NB4 (cell line): ENCODE results near the gene MNAT1.

ENCODE experiments used
- DNase-seq: peaks from one replicate; pipeline ENCODE4 v3.0.0; 2010; ENCODE audit warnings: low read depth
- H3K4me3 ChIP-seq: one replicate; pipeline ENCODE4 v1.5.1; 2011; ENCODE audit warnings: mild to moderate bottlenecking, low read depth, low read length, moderate library complexity
- CTCF ChIP-seq: IDR thresholded peaks from one replicate; pipeline ENCODE4 v1.5.1; 2012; ENCODE audit warnings: low read depth, low read length
- MAX ChIP-seq: IDR thresholded peaks from 2 replicates; pipeline ENCODE4 v1.6.1; 2011; ENCODE audit warnings: low read depth, low read length
- MYC ChIP-seq: IDR thresholded peaks from 2 replicates; pipeline ENCODE4 v1.6.1; 2011; ENCODE audit warnings: low read depth, low read length
- POLR2A ChIP-seq: IDR thresholded peaks from 2 replicates; pipeline ENCODE4 v1.6.1; 2011; ENCODE audit warnings: mild to moderate bottlenecking; ENCODE audit not compliant: insufficient read length; ENCODE audit errors: extremely low read depth

The MNAT1 gene

GRCh38 chr14:60735416-60735815 lies 855 bp downstream of the MNAT1 start:
- peak overlapping the region; percentile 95 for H3K4me3 ChIP-seq
- TF ChIP-seq POLR2A (no peak), CTCF (no peak), MYC (no peak), MAX (no peak)
- DNase-seq: no peak

- TF ChIP-seq CTCF (no peak), POLR2A (no peak), MYC (no peak), MAX (no peak)
- H3K4me3 ChIP-seq: peak overlapping the region; percentile 33
- DNase-seq: no peak
Observed at GRCh38 chr14:60736494-60736893, 1.9 kb downstream of the MNAT1 start.

GRCh38 chr14:60738843-60739508 lies 4.4 kb downstream of the MNAT1 start:
- H3K4me3 ChIP-seq: no peak overlapping the region
- no peak for DNase-seq
- TF ChIP-seq MYC: no peak
- TF ChIP-seq CTCF: no peak
- no peak for TF ChIP-seq POLR2A
- no peak for TF ChIP-seq MAX

GRCh38 chr14:60744566-60744965 lies 10.0 kb downstream of the MNAT1 start:
- H3K4me3 ChIP-seq: no peak overlapping the region
- DNase-seq: no peak
- TF ChIP-seq MYC: no peak

- H3K4me3 ChIP-seq: peak overlapping the region; percentile 44
- TF ChIP-seq POLR2A (peak; percentile 31), MAX (peak; percentile 88), MYC (peak; percentile 93), CTCF (no peak)
- peak; percentile 96 for DNase-seq
Observed at GRCh38 chr14:60753264-60754119, 18.9 kb downstream of the MNAT1 start.

- H3K4me3 ChIP-seq: no peak overlapping the region
- TF ChIP-seq MYC: no peak
- no peak for TF ChIP-seq MAX
- no peak for TF ChIP-seq POLR2A
- no peak for TF ChIP-seq CTCF
- no peak for DNase-seq
Observed at GRCh38 chr14:60756847-60757246, 22.3 kb downstream of the MNAT1 start.
